GM10266 (cell line): ENCODE measurements around the gene FMR1NB.

ENCODE experiments used
- DNase-seq: peaks from one replicate; pipeline ENCODE4 v3.0.0; 2012; ENCODE audit errors: extremely low spot score
- CTCF ChIP-seq: IDR thresholded peaks from 2 replicates; pipeline ENCODE4 v1.5.1; 2012; ENCODE audit warnings: mild to moderate bottlenecking, low read depth; ENCODE audit not compliant: control insufficient read depth, insufficient read depth; ENCODE audit errors: missing control alignments

FMR1NB gene

GRCh38 chrX:148035380-148035779, 54.2 kb downstream of the FMR1NB start:
- TF ChIP-seq CTCF: no peak

GRCh38 chrX:148037020-148037419, 55.9 kb downstream of the FMR1NB start:
- DNase-seq: no peak
- no peak for TF ChIP-seq CTCF

More at GRCh38 chrX:148035380-148035779, 54.2 kb downstream of the FMR1NB start:
- DNase-seq: no peak

- no peak for DNase-seq
- no peak for TF ChIP-seq CTCF
Observed at GRCh38 chrX:148043271-148043855, 62.2 kb downstream of the FMR1NB start.

- no peak for DNase-seq
- no peak for TF ChIP-seq CTCF
Observed at GRCh38 chrX:148047200-148047599, 66.1 kb downstream of the FMR1NB start.

GRCh38 chrX:148049441-148049840, 68.3 kb downstream of the FMR1NB start:
- peak; percentile 27 for TF ChIP-seq CTCF
- DNase-seq: peak; percentile 12

GRCh38 chrX:148051973-148052372, 70.8 kb downstream of the FMR1NB start:
- TF ChIP-seq CTCF: no peak
- no peak for DNase-seq

- no peak for DNase-seq
- TF ChIP-seq CTCF: no peak
Observed at GRCh38 chrX:148067285-148067684, 86.1 kb downstream of the FMR1NB start.
